ENCODE data around the gene TOP1.

Gene TOP1

DNA sequence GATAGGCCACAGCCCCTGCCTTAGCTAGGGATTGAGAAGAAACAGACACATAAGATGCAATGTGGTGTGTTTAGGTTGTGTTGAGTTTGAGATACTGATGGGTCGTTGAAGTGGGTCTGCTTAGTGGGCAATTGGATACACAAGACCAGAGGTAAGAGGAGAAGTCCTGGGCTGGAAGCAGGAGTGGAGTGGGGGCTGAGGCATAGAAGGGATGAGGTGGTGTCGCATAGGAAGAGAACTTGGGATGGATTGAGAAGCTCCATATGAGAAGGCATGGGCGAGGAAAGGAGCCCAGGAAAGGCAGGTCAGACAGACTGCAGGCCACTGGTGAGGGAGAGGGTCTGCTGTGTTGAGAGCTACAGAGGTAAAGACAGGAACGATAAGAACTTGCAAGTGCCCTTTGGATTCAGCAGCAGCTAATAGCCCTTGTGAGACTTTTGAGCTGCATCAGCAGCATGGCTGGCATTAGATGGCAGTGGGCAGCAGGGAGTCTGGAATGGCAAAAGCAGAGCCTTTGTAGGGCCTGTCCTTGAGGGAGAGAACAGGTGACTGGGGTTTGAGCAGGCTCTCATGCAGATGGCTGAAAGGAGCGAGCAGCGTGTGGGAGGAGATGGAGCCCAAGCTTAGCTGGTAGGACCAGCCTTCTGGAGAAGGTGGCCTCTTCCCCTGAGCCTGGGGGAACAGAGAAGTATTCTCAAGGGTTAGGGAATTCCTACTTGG, 141.9 kb downstream of the TOP1 start:
- DNase-seq = no peak

DNA sequence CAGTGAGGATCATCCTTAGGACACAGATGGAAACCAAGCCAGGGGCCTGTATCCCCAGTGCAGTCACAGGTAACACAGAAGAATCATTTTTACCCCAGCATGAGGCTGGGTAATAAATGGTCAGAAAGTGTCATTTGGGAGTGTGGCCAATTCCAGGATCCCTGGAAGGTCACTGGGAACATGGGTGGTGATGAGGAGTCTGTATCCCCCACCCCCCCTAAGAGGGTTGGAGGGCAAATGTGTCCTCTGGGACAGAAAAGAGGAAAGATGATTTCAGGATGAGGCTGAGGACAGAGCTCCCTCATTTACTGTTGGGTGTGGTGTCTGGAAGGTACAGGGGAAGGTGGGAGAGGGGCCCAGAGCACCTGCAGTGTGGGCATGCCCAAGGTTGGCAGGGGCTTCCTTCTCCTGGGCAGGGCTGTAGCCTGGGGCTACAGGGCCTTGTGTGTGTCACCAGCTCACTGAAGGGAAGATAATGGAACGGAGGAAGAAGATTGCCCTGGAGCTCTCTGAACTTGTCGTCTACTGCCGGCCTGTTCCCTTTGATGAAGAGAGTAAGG, 143.2 kb downstream of the TOP1 start:
- no peak for DNase-seq

DNA sequence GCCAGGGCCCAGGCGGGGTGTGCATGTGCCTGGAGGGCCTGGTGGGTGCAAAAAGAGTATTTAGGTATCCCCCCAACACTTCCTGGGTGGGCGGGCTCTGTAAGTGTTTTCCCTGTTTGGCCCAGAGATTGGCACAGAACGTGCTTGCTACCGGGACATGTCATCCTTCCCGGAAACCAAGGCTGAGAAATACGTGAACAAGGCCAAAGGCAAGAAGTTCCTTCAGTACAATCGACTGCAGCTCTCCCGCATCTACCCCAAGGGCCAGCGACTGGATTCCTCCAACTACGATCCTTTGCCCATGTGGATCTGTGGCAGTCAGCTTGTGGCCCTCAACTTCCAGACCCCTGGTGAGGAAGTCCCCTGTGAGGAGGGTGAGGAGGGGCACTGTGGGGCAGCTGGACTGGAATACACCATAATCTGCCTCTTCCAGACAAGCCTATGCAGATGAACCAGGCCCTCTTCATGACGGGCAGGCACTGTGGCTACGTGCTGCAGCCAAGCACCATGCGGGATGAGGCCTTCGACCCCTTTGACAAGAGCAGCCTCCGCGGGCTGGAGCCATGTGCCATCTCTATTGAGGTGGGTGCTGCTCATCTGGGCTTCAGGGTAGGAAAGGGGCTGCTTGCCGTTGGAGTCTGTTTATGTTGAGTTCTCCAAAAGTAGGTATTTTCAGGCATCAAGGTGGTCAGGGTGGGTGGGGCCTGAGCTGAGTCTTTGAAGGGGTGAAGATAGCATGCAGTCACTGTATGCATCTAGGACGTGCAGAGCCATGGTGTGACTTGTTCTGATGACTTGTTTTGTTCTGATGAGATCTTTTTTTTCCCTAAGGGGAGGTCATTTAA, 143.9 kb downstream of the TOP1 start:
- no peak for DNase-seq

DNA sequence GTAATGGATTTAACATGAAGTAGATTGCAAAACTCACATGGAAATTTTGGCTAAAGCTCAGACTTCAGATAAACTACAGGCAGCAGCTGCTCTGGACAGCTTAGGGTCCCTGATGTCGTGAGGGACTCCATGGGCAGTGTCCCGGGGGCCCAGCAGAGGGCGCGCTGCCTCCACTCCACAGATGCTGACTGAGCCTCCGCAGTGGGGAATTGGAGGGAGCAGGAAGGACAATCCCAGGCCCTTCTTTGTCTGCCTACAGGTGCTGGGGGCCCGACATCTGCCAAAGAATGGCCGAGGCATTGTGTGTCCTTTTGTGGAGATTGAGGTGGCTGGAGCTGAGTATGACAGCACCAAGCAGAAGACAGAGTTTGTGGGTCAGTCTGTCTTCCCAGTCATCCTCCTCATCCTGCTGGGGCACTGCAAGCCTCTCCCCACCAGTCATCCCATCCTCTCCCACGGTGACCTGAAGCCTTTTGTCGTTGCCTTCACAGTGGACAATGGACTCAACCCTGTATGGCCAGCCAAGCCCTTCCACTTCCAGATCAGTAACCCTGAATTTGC, 144.6 kb downstream of the TOP1 start:
- DNase-seq = peak; percentile 15

- DNase-seq = no peak
Measured at GRCh38 chr20:41173791-41174341, 145.2 kb downstream of the TOP1 start.
